Measurements from ENCODE around the gene L2HGDH. TPM values are rescaled to one million over a fixed set of nuclear protein-coding genes. Genes with fewer than 3 reads are reported as not detected.

The L2HGDH gene
- total RNA-seq, 1 donor from 2014 or later, result 4.2 TPM

DNA sequence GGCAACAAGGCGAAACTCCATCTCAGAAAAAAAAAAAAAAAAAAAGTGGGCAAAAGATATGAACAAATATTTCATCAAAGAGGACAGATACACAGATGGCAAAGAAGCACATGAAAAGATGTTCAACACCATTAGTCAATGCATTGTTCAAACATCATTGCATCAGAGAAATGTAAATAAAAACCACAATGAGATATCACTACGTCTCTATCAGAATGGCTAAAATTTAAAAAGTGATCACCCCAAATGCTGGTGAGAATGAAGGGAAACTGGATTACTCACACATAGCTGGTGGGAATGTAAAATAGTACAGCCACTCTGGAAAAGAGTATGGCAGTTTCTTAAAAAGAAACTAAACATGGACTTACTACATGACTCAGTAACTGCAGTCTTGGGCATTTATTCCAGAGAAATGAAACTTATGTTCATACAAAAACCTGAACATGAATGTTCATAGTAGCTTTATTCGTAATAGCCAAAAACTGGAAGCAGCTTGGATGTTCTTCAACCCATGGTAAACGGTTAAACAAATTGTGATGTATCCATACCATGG, 3.6 kb downstream of the L2HGDH start:
- no peak for ATAC-seq
- peaks cover 16% of the 10 kb centered on the region for H3K4me1 ChIP-seq
- H3K36me3 ChIP-seq, result no peaks in the 10 kb centered on the region
- DNase-seq, result no peak
- no peak overlapping the region for H3K27ac ChIP-seq
- no peaks in the 10 kb centered on the region for H3K27me3 ChIP-seq (ENCODE audit: low read depth)
- H3K4me3 ChIP-seq, result no peak overlapping the region
- no peak for TF ChIP-seq CTCF (IDR thresholded peaks at IDR 0.05)
- intact Hi-C loops (cut with DNase I), result no loop called here
- H3K9me3 ChIP-seq, result no peaks in the 10 kb centered on the region

GRCh38 chr14:50303744-50304471, 8.1 kb downstream of the L2HGDH start:
- DNase-seq (peak; percentile 72), ATAC-seq (peak; percentile 92)
- H3K4me1 ChIP-seq, result no peaks in the 10 kb centered on the region
- intact Hi-C loops (cut with DNase I), result no loop called here
- no peak overlapping the region for H3K27ac ChIP-seq
- TF ChIP-seq CTCF (IDR thresholded peaks at IDR 0.05), result no peak
- no peaks in the 10 kb centered on the region for H3K27me3 ChIP-seq (ENCODE audit: low read depth)
- no peaks in the 10 kb centered on the region for H3K36me3 ChIP-seq
- no peaks in the 10 kb centered on the region for H3K9me3 ChIP-seq
- no peak overlapping the region for H3K4me3 ChIP-seq

DNA sequence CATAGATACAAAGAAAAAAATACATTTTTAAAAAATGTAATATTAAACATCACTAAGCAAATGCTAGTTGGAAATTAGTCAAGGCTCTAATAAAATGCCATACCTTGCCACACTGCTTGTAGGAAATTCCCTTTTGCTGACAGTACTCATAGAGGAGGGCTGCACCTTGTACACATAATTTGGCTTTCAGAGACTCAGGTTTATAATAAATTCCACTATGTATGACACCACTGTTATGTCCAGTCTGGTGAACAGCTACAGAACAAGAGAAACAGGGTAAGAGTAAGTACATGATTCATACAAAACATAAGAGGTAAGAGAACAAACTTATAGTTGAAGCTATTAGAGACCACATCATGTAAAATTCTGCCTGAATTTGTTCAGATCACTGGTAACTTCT, 10.1 kb downstream of the L2HGDH start:
- no peaks in the 10 kb centered on the region for H3K9me3 ChIP-seq
- H3K4me1 ChIP-seq, result no peaks in the 10 kb centered on the region
- DNase-seq (no peak), ATAC-seq (no peak)
- intact Hi-C loops (cut with DNase I), result no loop called here
- no peak overlapping the region for H3K4me3 ChIP-seq
- H3K27ac ChIP-seq, result no peak overlapping the region
- no peak for TF ChIP-seq CTCF (IDR thresholded peaks at IDR 0.05)
- H3K27me3 ChIP-seq (ENCODE audit: low read depth), result no peaks in the 10 kb centered on the region
- no peaks in the 10 kb centered on the region for H3K36me3 ChIP-seq

DNA sequence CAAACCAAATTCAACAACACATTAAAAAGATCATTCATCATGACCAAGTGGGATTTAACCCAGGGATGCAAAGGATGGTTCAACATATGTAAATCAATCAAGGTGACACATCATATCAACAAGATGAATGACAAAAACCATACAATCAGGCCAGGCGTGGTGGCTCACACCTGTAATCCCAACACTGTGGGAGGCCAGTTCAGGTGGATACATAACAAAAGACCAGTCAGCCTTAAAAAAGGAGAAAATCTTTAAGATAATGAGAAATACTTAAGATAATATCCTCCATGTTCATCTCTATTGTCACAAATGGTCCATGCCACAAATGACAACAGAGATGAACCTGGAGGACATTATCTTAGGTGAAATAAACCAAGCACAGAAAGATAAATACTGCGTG, 12.4 kb downstream of the L2HGDH start:
- no peaks in the 10 kb centered on the region for H3K4me1 ChIP-seq
- DNase-seq (no peak), ATAC-seq (no peak)
- H3K4me3 ChIP-seq, result no peak overlapping the region
- H3K27me3 ChIP-seq (ENCODE audit: low read depth), result no peaks in the 10 kb centered on the region
- intact Hi-C loops (cut with DNase I), result no loop called here
- TF ChIP-seq CTCF (IDR thresholded peaks at IDR 0.05), result no peak
- H3K9me3 ChIP-seq, result no peaks in the 10 kb centered on the region
- no peaks in the 10 kb centered on the region for H3K36me3 ChIP-seq
- no peak overlapping the region for H3K27ac ChIP-seq

- H3K4me3 ChIP-seq, result no peak overlapping the region
- DNase-seq, result no peak
- no peak for TF ChIP-seq CTCF (IDR thresholded peaks at IDR 0.05)
- intact Hi-C loops (cut with DNase I), result no loop called here
- H3K27ac ChIP-seq, result no peak overlapping the region
- H3K9me3 ChIP-seq, result no peaks in the 10 kb centered on the region
- no peak for ATAC-seq
- no peaks in the 10 kb centered on the region for H3K27me3 ChIP-seq (ENCODE audit: low read depth)
- H3K4me1 ChIP-seq, result no peaks in the 10 kb centered on the region
- H3K36me3 ChIP-seq, result peaks cover 10% of the 10 kb centered on the region
Observed at GRCh38 chr14:50290306-50290705, 21.7 kb downstream of the L2HGDH start.
